WTC11 (cell line): Measurements from ENCODE around the gene IGSF9. TPM values are rescaled to one million over a fixed set of nuclear protein-coding genes. Genes with fewer than 3 reads are reported as not detected.

Experiments used
- ATAC-seq: fragments of 200-7000 bp; cut with Tn5 transposase; 2 replicates; pipeline ENCODE4 v1.10.0; 2021; ENCODE audit warnings: mild to moderate bottlenecking, moderate library complexity
- CTCF ChIA-PET: fragments of 300-600 bp; sonication (Branson Sonifier 250); formaldehyde crosslinking; loops from one replicate; lab custom pipeline; 2021; ENCODE audit warnings: antibody characterized with exemption; lab: Charles Lee
- POLR2A ChIA-PET: fragments of 350-600 bp; sonication (Branson Sonifier 250); formaldehyde crosslinking; loops from one replicate; lab custom pipeline; 2021; ENCODE audit warnings: antibody characterized with exemption; lab: Charles Lee
- DNase-seq: peaks from one replicate; pipeline ENCODE4 v3.0.0; 2021; ENCODE audit warnings: low spot score
- H3K27ac Mint-ChIP-seq: 2 replicates; pipeline ENCODE4 v1.8.0; 2021; ENCODE audit warnings: mixed read lengths
- H3K27me3 Mint-ChIP-seq: 2 replicates; pipeline ENCODE4 v1.8.0; 2021; ENCODE audit warnings: low read depth, mild to moderate bottlenecking, moderate library complexity, mixed read lengths
- H3K36me3 Mint-ChIP-seq: 2 replicates; pipeline ENCODE4 v1.8.0; 2021; ENCODE audit warnings: mixed read lengths
- H3K4me1 Mint-ChIP-seq: 2 replicates; pipeline ENCODE4 v1.8.0; 2022; ENCODE audit warnings: mixed read lengths
- H3K4me3 Mint-ChIP-seq: 2 replicates; pipeline ENCODE4 v1.8.0; 2021; ENCODE audit warnings: mild to moderate bottlenecking, moderate library complexity, mixed read lengths
- H3K9me3 Mint-ChIP-seq: 2 replicates; pipeline ENCODE4 v1.8.0; 2021; ENCODE audit warnings: mixed read lengths
- AFF4 ChIP-seq: sonication (generic); formaldehyde crosslinking; IDR thresholded peaks from 2 replicates; pipeline ENCODE4 v1.8.1; 2023; ENCODE audit warnings: mild to moderate bottlenecking, missing genetic modification reagents, borderline replicate concordance
- AR ChIP-seq: fragments of 250-450 bp; sonication (Bioruptor Pico); IDR thresholded peaks from 2 replicates; pipeline ENCODE4 v1.9.0; 2021; ENCODE audit warnings: mild to moderate bottlenecking
- CDX4 ChIP-seq: fragments of 250-450 bp; sonication (Bioruptor Pico); IDR thresholded peaks from 2 replicates; pipeline ENCODE4 v1.9.0; 2021; ENCODE audit warnings: moderate library complexity, mild to moderate bottlenecking, inconsistent platforms, borderline replicate concordance
- ELF4 ChIP-seq: sonication (generic); formaldehyde crosslinking; IDR thresholded peaks from 2 replicates; pipeline ENCODE4 v1.8.1; 2022; ENCODE audit warnings: low read depth, mild to moderate bottlenecking, moderate library complexity, missing genetic modification reagents
- ERG ChIP-seq: fragments of 250-450 bp; sonication (Bioruptor Pico); IDR thresholded peaks from 2 replicates; pipeline ENCODE4 v1.8.0; 2021; ENCODE audit warnings: mild to moderate bottlenecking
- FOXJ3 ChIP-seq: sonication (generic); formaldehyde crosslinking; IDR thresholded peaks from 2 replicates; pipeline ENCODE4 v1.9.0; 2021; ENCODE audit warnings: missing genetic modification reagents, mild to moderate bottlenecking, borderline replicate concordance
- GTF2I ChIP-seq: fragments of 250-450 bp; sonication (Bioruptor Pico); conservative IDR thresholded peaks from 2 replicates; pipeline ENCODE4 v1.4.0; 2021; ENCODE audit warnings: mild to moderate bottlenecking
- IRF2 ChIP-seq: sonication (generic); formaldehyde crosslinking; IDR thresholded peaks from 2 replicates; pipeline ENCODE4 v1.8.0; 2022; ENCODE audit warnings: low read depth, missing genetic modification reagents, borderline replicate concordance
- KAT7 ChIP-seq: sonication (generic); formaldehyde crosslinking; IDR thresholded peaks from 2 replicates; pipeline ENCODE4 v1.8.1; 2023; ENCODE audit warnings: missing genetic modification reagents, mild to moderate bottlenecking, borderline replicate concordance
- MYBL2 ChIP-seq: sonication (generic); formaldehyde crosslinking; IDR thresholded peaks from 2 replicates; pipeline ENCODE4 v1.8.1; 2023; ENCODE audit warnings: mild to moderate bottlenecking, moderate library complexity, missing genetic modification reagents
- NR3C1 ChIP-seq: sonication (generic); formaldehyde crosslinking; conservative IDR thresholded peaks from 2 replicates; pipeline ENCODE4 v1.8.1; 2023; ENCODE audit warnings: low read depth, mild to moderate bottlenecking, missing genetic modification reagents
- RORB ChIP-seq: fragments of 250-450 bp; sonication (Bioruptor Pico); IDR thresholded peaks from 2 replicates; pipeline ENCODE4 v1.9.0; 2021; ENCODE audit warnings: mild to moderate bottlenecking
- SMAD4 ChIP-seq: sonication (generic); formaldehyde crosslinking; IDR thresholded peaks from 2 replicates; pipeline ENCODE4 v1.8.0; 2022; ENCODE audit warnings: mild to moderate bottlenecking, missing genetic modification reagents
- SP1 ChIP-seq: sonication (generic); formaldehyde crosslinking; conservative IDR thresholded peaks from 2 replicates; pipeline ENCODE4 v1.8.1; 2022; ENCODE audit warnings: missing genetic modification reagents
- ZBTB21 ChIP-seq: sonication (generic); formaldehyde crosslinking; IDR thresholded peaks from 2 replicates; pipeline ENCODE4 v1.8.1; 2023; ENCODE audit warnings: mild to moderate bottlenecking, missing genetic modification reagents, borderline replicate concordance
- ZBTB43 ChIP-seq: sonication (generic); formaldehyde crosslinking; IDR thresholded peaks from 2 replicates; pipeline ENCODE4 v1.8.1; 2023; ENCODE audit warnings: mild to moderate bottlenecking, missing genetic modification reagents
- ZMAT4 ChIP-seq: fragments of 250-450 bp; sonication (Bioruptor Pico); IDR thresholded peaks from 2 replicates; pipeline ENCODE4 v1.9.0; 2021; ENCODE audit warnings: mild to moderate bottlenecking
- ZNF138 ChIP-seq: sonication (generic); formaldehyde crosslinking; conservative IDR thresholded peaks from 2 replicates; pipeline ENCODE4 v1.8.1; 2022; ENCODE audit warnings: mild to moderate bottlenecking, moderate library complexity, missing genetic modification reagents
- ZNF232 ChIP-seq: sonication (generic); formaldehyde crosslinking; IDR thresholded peaks from 2 replicates; pipeline ENCODE4 v1.8.0; 2022; ENCODE audit warnings: mild to moderate bottlenecking, missing genetic modification reagents
- ZNF263 ChIP-seq: sonication (generic); formaldehyde crosslinking; IDR thresholded peaks from 2 replicates; pipeline ENCODE4 v1.8.1; 2022; ENCODE audit warnings: low read depth, mild to moderate bottlenecking, moderate library complexity, missing genetic modification reagents
- ZNF396 ChIP-seq: fragments of 250-450 bp; sonication (Bioruptor Pico); IDR thresholded peaks from 2 replicates; pipeline ENCODE4 v1.8.0; 2021; ENCODE audit warnings: mild to moderate bottlenecking, moderate library complexity, borderline replicate concordance
- ZNF423 ChIP-seq: fragments of 250-450 bp; sonication (Bioruptor Pico); IDR thresholded peaks from 2 replicates; pipeline ENCODE4 v2.1.2; 2022; ENCODE audit warnings: mild to moderate bottlenecking, moderate library complexity
- ZNF671 ChIP-seq: fragments of 250-450 bp; sonication (Bioruptor Pico); IDR thresholded peaks from 2 replicates; pipeline ENCODE4 v1.8.0; 2021; ENCODE audit warnings: mild to moderate bottlenecking
- total RNA-seq: library from RNA; stranded (reverse); gene quantifications from 3 replicates; pipeline ENCODE4 v1.2.3, GENCODE V29; 2021

IGSF9 gene
- total RNA-seq, 1 experiment from 2014 or later: 16.4 TPM

- TF ChIP-seq ZNF396 (CRISPR knock-in tag): no peak
- TF ChIP-seq IRF2 (CRISPR knock-in tag): no peak
Observed at GRCh38 chr1:159986093-159986492, 40.7 kb upstream of the IGSF9 start (continued).

- Mint-ChIP-seq H3K36me3 (no peaks in the 10 kb centered on the region), H3K27ac (no peak overlapping the region), H3K9me3 (no peaks in the 10 kb centered on the region), H3K4me3 (no peak overlapping the region), H3K27me3 (peaks cover 3% of the 10 kb centered on the region; the same call in 1 of the 2 replicates), H3K4me1 (peaks cover 6% of the 10 kb centered on the region)
- TF ChIP-seq ELF4 (CRISPR knock-in tag): no peak
- TF ChIP-seq ZNF423: no peak
- no peak for TF ChIP-seq FOXJ3 (CRISPR knock-in tag)
- TF ChIP-seq ERG (CRISPR knock-in tag): no peak
- no peak for TF ChIP-seq GTF2I (CRISPR knock-in tag)
- DNase-seq (no peak), ATAC-seq (no peak)
- ChIA-PET CTCF (interaction anchor here (0.6 to 2.5 kb wide), 2 partner anchors 22 to 111 kb away, joined by 3 to 9 read pairs; no protein-coding TSS in a partner anchor), POLR2A (no interaction called here)
Observed at GRCh38 chr1:159985473-159985872, 40.1 kb upstream of the IGSF9 start.

GRCh38 chr1:159983681-159984080 lies 38.3 kb upstream of the IGSF9 start:
- Mint-ChIP-seq H3K4me3 (no peak overlapping the region), H3K27me3 (peaks cover 6% of the 10 kb centered on the region; the same call in 1 of the 2 replicates), H3K27ac (no peak overlapping the region), H3K36me3 (no peaks in the 10 kb centered on the region), H3K4me1 (no peaks in the 10 kb centered on the region; the same call in 1 of the 2 replicates), H3K9me3 (no peaks in the 10 kb centered on the region)
- ATAC-seq: no peak
- DNase-seq: no peak
- ChIA-PET CTCF (interaction anchor here (2.5 kb wide), 1 partner anchor 23 kb away, joined by 9 read pairs; no protein-coding TSS in a partner anchor), POLR2A (no interaction called here)
- TF ChIP-seq ZMAT4 (CRISPR knock-in tag): no peak
- no peak for TF ChIP-seq ERG (CRISPR knock-in tag)
- TF ChIP-seq ZNF671 (CRISPR knock-in tag): no peak
- no peak for TF ChIP-seq ZNF263 (CRISPR knock-in tag)
- no peak for TF ChIP-seq RORB
- no peak for TF ChIP-seq AR (CRISPR knock-in tag)
- no peak for TF ChIP-seq KAT7 (CRISPR knock-in tag)
- no peak for TF ChIP-seq ZNF232 (CRISPR knock-in tag)
- no peak for TF ChIP-seq SMAD4 (CRISPR knock-in tag)
- no peak for TF ChIP-seq ZNF138 (CRISPR knock-in tag)
- TF ChIP-seq NR3C1 (CRISPR knock-in tag): no peak
- no peak for TF ChIP-seq CDX4
- TF ChIP-seq ZBTB21 (CRISPR knock-in tag): no peak
- no peak for TF ChIP-seq AFF4 (CRISPR knock-in tag)
- TF ChIP-seq SP1: no peak
- TF ChIP-seq ZBTB43 (CRISPR knock-in tag): no peak
- no peak for TF ChIP-seq MYBL2 (CRISPR knock-in tag)
